ENCODE measurements around the gene NAMPT.

Gene NAMPT

DNA sequence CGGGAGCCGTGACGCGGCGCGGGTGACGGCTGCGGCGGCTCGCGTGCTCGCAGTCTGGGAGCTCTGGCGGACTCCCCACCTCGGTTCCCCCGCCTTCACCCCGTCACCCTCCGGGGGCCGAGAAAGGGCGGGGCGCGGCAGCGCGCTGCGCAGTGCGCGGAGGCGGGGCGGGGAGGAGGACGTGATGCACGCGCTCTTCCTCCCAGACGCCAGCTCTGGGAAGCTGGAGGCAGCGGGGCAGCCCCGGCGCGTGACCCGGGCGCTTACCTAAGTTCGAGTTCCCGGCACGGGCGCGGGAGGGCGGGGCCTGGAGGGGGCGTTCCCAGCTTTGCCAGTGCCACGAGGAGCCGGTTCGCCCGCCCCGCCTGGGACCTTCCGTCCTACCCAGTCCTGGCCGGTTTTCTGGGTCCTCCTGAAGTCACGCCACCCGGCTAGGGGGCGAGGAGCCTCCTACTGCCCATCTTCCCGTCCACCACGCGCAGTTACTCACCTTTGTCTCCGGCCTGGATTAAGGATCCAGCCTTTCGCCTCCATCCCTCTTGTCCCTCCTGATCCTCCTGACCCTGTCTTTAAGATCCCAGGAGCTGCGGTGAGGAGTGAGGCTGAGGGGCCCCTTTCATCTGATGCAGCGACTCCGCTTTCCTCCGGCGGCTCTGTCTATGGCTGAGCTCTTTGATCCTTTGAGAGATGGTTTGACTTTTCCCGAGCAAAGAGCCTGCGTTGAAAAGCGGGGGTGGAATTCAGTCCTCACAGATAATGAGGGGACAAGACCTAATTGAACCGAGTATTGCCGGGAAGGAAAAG lies 470 bp upstream of the NAMPT start:
- H3K4me3 ChIP-seq (ENCODE audit: low read length), result peak overlapping the region; percentile 99; the same call in 1 of the 2 replicates
- H3K9me3 ChIP-seq (ENCODE audit: control insufficient read depth, insufficient read depth, low read length), result no peaks in the 10 kb centered on the region
- peak; percentile 86 for DNase-seq (ENCODE audit: low read depth, low spot score)
- H3K36me3 ChIP-seq (ENCODE audit: control insufficient read depth, insufficient read depth, low read length), result no peaks in the 10 kb centered on the region
- no peaks in the 10 kb centered on the region for H3K27me3 ChIP-seq (ENCODE audit: control insufficient read depth, insufficient read depth, low read length)
- no CpG with 5 or more reads among the region's 70 CpGs for WGBS (ENCODE audit: insufficient coverage, insufficient read length)
- no peaks in the 10 kb centered on the region for H3K4me1 ChIP-seq (ENCODE audit: control insufficient read depth, insufficient read depth, low read length)
- peak overlapping the region; percentile 7 for H3K27ac ChIP-seq (ENCODE audit: low read length)

DNA sequence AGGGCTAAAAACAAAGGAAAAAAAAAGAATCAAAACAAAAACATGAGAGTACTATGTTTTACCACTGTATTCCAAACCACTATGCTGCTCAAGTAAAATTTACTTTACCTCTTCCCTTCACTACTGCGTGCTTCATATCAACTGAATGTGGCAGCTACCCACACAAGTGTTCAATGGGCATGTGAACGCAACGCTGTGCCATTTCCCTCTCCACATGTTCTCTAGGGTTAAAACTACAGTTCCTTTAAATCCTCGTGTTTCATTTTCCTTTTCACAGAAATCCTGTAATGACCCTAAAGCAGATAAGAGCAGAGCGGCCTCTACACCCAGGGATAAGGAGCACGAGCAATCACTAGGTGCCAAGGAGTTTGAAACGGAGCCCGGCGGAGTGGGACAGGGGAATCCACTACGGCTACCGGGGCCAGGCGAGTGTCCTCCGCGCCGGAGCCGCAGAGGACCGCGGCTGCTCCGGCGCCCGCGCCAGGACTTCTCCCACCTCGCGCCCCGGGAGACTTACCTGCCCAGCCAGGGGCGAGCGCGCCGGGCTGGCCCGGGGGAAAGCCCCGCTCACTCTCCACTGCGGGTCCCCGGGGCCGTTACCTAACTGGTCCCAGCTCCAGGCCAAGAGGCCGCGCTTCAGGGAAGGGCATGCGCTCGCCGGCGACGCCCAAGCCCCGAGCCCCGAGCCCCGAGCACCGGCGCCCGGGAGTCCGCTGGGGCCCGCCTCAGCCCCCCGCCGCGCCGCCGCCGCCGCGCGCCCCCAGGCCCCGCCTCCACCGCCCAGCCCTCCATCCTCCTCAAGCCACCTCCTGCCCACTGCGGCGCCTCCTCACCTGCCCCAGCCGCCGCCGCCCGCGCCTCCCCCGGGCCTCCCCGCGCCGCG lies 711 bp downstream of the NAMPT start:
- no peak for DNase-seq (ENCODE audit: low read depth, low spot score)
- no CpG with 5 or more reads among the region's 72 CpGs for WGBS (ENCODE audit: insufficient coverage, insufficient read length)
- H3K27ac ChIP-seq (ENCODE audit: low read length), result no peak overlapping the region
- H3K4me3 ChIP-seq (ENCODE audit: low read length), result peak overlapping the region; percentile 99
- no peaks in the 10 kb centered on the region for H3K9me3 ChIP-seq (ENCODE audit: control insufficient read depth, insufficient read depth, low read length)
- H3K4me1 ChIP-seq (ENCODE audit: control insufficient read depth, insufficient read depth, low read length), result no peaks in the 10 kb centered on the region
- H3K27me3 ChIP-seq (ENCODE audit: control insufficient read depth, insufficient read depth, low read length), result no peaks in the 10 kb centered on the region
- H3K36me3 ChIP-seq (ENCODE audit: control insufficient read depth, insufficient read depth, low read length), result no peaks in the 10 kb centered on the region

DNA sequence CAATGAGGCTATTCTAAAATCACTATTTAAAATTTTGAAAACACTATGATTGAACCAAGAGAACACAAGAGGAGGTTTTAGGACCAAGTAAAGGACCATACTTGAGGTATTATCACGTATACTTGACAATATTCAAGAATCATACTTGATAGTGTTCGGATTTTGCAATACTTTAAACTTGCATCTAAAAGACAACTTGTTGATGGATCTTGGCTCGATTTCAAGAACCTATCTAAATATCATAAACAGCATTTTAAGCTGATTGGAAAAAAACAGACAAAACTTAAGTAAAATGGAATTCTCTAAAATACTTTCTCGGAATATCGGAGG lies 1.3 kb downstream of the NAMPT start:
- no CpG with 5 or more reads among the region's 5 CpGs for WGBS (ENCODE audit: insufficient coverage, insufficient read length)
- Histone ChIP-seq H3K27me3 (ENCODE audit: control insufficient read depth, insufficient read depth, low read length) (no peaks in the 10 kb centered on the region), H3K9me3 (ENCODE audit: control insufficient read depth, insufficient read depth, low read length) (no peaks in the 10 kb centered on the region), H3K4me1 (ENCODE audit: control insufficient read depth, insufficient read depth, low read length) (no peaks in the 10 kb centered on the region), H3K4me3 (ENCODE audit: low read length) (peak overlapping the region; percentile 99; the same call in 1 of the 2 replicates), H3K27ac (ENCODE audit: low read length) (no peak overlapping the region), H3K36me3 (ENCODE audit: control insufficient read depth, insufficient read depth, low read length) (no peaks in the 10 kb centered on the region)
- DNase-seq (ENCODE audit: low read depth, low spot score), result no peak

DNA sequence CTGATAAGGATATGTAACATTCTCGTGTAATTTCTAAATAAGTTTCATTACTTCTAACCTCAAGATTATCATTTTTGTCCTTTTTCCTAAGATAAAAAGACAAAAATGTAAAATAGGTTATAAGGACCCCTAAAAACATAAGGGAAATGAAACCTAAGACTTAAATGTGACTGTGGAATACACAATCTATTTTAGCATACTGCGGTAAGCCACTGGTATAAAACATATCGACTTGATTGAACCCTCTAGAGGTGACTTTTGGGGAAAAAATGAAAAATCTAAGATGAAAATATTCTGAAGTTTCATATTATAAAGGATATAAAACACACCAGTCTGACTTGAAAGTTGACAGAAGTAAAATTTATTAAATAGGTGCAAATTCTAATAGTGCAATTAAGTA lies 1.9 kb downstream of the NAMPT start:
- DNase-seq (ENCODE audit: low read depth, low spot score), result no peak
- Histone ChIP-seq H3K27me3 (ENCODE audit: control insufficient read depth, insufficient read depth, low read length) (no peaks in the 10 kb centered on the region), H3K4me3 (ENCODE audit: low read length) (no peak overlapping the region), H3K27ac (ENCODE audit: low read length) (no peak overlapping the region), H3K36me3 (ENCODE audit: control insufficient read depth, insufficient read depth, low read length) (no peaks in the 10 kb centered on the region), H3K9me3 (ENCODE audit: control insufficient read depth, insufficient read depth, low read length) (no peaks in the 10 kb centered on the region), H3K4me1 (ENCODE audit: control insufficient read depth, insufficient read depth, low read length) (no peaks in the 10 kb centered on the region)
- WGBS (ENCODE audit: insufficient coverage, insufficient read length), result no CpG with 5 or more reads among the region's 3 CpGs

DNA sequence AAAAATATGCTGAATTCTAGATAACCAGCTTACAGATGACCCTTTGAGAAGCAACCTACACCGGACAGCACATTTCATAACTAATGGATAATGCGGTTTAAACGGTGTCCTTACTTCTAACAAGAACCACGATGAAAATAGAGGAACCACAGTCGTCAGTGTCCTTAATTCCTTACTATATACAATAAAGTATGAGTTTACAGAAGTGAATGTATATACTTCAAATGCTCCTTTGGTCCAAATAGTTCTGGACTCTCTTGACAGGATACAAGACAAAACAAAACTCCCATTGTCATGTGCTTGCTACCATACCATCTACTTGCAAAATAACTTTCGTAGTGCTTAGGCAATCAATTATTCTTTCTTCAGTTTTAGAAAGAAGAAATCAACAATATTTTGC lies 2.4 kb downstream of the NAMPT start:
- H3K4me3 ChIP-seq (ENCODE audit: low read length), result no peak overlapping the region
- no peaks in the 10 kb centered on the region for H3K27me3 ChIP-seq (ENCODE audit: control insufficient read depth, insufficient read depth, low read length)
- DNase-seq (ENCODE audit: low read depth, low spot score), result no peak
- no peak overlapping the region for H3K27ac ChIP-seq (ENCODE audit: low read length)
- H3K9me3 ChIP-seq (ENCODE audit: control insufficient read depth, insufficient read depth, low read length), result no peaks in the 10 kb centered on the region
- WGBS (ENCODE audit: insufficient coverage, insufficient read length), result no CpG with 5 or more reads among the region's 6 CpGs
- no peaks in the 10 kb centered on the region; the same call in 1 of the 2 replicates for H3K36me3 ChIP-seq (ENCODE audit: control insufficient read depth, insufficient read depth, low read length)
- no peaks in the 10 kb centered on the region for H3K4me1 ChIP-seq (ENCODE audit: control insufficient read depth, insufficient read depth, low read length)

DNA sequence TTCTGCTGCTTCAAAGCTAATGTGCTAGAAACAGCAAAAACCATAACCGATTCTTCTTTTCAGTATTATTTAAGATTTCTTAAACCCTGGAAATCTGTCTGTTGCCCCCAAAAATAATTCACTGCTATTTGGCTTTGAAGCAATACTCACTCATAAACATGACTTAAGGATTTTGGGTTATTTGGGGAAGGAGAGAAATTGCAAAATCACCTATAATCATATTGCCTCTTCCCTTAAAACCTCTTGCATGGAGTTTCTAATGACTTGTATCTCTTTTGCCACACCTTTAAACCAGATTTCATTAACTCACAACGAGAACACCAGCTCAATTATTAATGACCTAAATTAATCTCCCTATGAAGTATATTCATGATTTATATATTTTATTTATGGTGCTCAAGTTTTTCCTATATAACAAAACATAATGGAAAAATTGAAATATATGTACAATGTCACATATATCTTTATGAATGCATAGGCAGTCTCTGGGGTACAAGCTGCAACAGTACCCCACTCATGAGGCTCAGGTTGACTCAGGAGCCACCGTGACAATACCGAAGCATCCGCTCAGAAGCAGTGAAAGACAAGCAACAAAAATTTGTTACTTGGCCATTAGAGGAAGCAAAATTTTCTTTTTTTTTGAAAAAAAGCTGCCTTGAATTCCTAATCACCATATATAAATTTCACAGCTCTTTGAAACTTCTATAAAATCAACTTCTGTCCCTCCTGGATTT lies 3.0 kb downstream of the NAMPT start:
- no peaks in the 10 kb centered on the region for H3K9me3 ChIP-seq (ENCODE audit: control insufficient read depth, insufficient read depth, low read length)
- H3K4me1 ChIP-seq (ENCODE audit: control insufficient read depth, insufficient read depth, low read length), result no peaks in the 10 kb centered on the region
- no peaks in the 10 kb centered on the region for H3K27me3 ChIP-seq (ENCODE audit: control insufficient read depth, insufficient read depth, low read length)
- H3K4me3 ChIP-seq (ENCODE audit: low read length), result no peak overlapping the region
- no peak for DNase-seq (ENCODE audit: low read depth, low spot score)
- no peak overlapping the region for H3K27ac ChIP-seq (ENCODE audit: low read length)
- WGBS (ENCODE audit: insufficient coverage, insufficient read length), result no CpG with 5 or more reads among the region's 5 CpGs
- no peaks in the 10 kb centered on the region; the same call in 1 of the 2 replicates for H3K36me3 ChIP-seq (ENCODE audit: control insufficient read depth, insufficient read depth, low read length)

DNA sequence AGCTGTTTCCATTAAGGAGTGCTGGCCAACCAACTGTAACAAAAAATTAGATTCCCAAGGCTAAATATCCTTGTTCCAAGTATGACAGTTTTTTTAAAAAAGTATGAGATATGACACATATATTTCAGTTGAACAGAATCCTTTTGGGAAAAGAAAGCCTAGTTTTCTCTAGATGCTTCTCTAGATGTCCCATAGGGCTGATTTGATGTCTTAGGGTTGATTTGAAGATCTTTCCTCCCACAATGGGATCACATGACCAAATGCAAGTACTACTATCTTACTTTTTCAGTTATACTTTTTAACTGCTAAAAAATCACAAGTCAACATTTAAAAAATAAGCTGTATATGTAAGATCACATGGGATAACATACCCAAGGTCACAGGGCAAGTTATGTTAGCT lies 3.7 kb downstream of the NAMPT start:
- H3K27ac ChIP-seq (ENCODE audit: low read length), result no peak overlapping the region
- H3K9me3 ChIP-seq (ENCODE audit: control insufficient read depth, insufficient read depth, low read length), result no peaks in the 10 kb centered on the region
- H3K27me3 ChIP-seq (ENCODE audit: control insufficient read depth, insufficient read depth, low read length), result no peaks in the 10 kb centered on the region
- H3K4me1 ChIP-seq (ENCODE audit: control insufficient read depth, insufficient read depth, low read length), result no peaks in the 10 kb centered on the region
- H3K36me3 ChIP-seq (ENCODE audit: control insufficient read depth, insufficient read depth, low read length), result no peaks in the 10 kb centered on the region; the same call in 1 of the 2 replicates
- no peak for DNase-seq (ENCODE audit: low read depth, low spot score)
- H3K4me3 ChIP-seq (ENCODE audit: low read length), result no peak overlapping the region

DNA sequence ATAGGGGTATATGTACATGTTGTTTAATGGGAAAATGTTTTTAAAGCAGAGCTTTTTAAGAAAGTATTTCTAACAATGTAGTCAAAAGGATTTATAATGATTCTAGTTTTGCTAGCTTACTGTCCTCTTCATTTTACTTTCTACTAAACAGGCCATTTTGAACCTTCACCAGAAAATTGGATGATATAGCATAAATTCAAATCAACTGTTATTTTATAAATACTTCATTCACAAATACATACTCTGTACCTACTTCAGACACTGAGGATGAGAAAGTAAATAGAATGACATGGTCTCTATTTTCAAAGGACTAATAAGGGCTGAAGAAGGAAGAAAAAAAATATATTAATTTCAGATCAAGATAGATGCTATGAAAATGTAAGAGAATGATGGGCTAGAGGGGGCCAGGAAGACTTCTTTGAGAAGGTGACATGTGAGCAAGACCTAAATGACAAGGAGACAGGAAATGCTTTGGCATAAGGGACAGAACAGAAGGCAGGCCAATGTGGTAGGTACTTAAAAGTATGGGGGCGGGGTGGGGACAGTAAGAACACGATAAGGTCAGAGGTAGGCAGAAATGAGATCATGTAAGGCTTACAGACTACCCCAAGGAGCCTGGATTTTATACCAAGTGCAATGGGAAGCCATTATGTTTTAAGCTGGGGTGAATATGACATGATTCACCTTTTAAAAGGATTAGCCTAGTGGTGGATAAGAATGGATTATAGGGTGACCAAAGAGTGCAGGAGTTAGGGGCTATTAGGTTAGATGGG lies 5.2 kb downstream of the NAMPT start:
- H3K4me3 ChIP-seq (ENCODE audit: low read length), result no peak overlapping the region
- no peaks in the 10 kb centered on the region for H3K4me1 ChIP-seq (ENCODE audit: control insufficient read depth, insufficient read depth, low read length)
- H3K27ac ChIP-seq (ENCODE audit: low read length), result no peak overlapping the region
- H3K36me3 ChIP-seq (ENCODE audit: control insufficient read depth, insufficient read depth, low read length), result no peaks in the 10 kb centered on the region; the same call in 1 of the 2 replicates
- H3K9me3 ChIP-seq (ENCODE audit: control insufficient read depth, insufficient read depth, low read length), result no peaks in the 10 kb centered on the region
- no peak for DNase-seq (ENCODE audit: low read depth, low spot score)
- no peaks in the 10 kb centered on the region for H3K27me3 ChIP-seq (ENCODE audit: control insufficient read depth, insufficient read depth, low read length)
- no CpG with 5 or more reads among the region's 2 CpGs for WGBS (ENCODE audit: insufficient coverage, insufficient read length)

DNA sequence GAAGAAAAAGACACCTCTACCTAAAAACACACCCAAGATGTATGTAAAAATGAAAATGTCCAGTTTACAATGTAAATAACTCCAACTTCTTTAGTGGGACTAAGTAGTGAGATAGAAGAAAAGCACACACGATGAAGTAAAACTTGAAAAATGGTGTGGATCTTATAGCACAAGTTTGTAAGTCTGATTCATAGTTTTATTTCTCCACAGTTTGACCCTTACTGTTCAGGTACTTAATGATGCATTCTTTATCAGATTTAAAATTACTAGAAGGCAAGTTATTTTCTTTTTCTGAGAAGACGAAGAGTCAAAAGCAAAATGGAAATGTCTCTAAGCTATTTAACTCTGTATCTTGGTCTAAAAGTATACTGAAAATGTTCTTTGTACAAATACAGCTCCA lies 6.1 kb downstream of the NAMPT start:
- no peak for DNase-seq (ENCODE audit: low read depth, low spot score)
- H3K27me3 ChIP-seq (ENCODE audit: control insufficient read depth, insufficient read depth, low read length), result no peaks in the 10 kb centered on the region
- no peak overlapping the region for H3K27ac ChIP-seq (ENCODE audit: low read length)
- H3K9me3 ChIP-seq (ENCODE audit: control insufficient read depth, insufficient read depth, low read length), result no peaks in the 10 kb centered on the region
- H3K4me1 ChIP-seq (ENCODE audit: control insufficient read depth, insufficient read depth, low read length), result no peaks in the 10 kb centered on the region
- no CpG with 5 or more reads among the region's 2 CpGs for WGBS (ENCODE audit: insufficient coverage, insufficient read length)
- H3K4me3 ChIP-seq (ENCODE audit: low read length), result no peak overlapping the region
- no peaks in the 10 kb centered on the region; the same call in 1 of the 2 replicates for H3K36me3 ChIP-seq (ENCODE audit: control insufficient read depth, insufficient read depth, low read length)

DNA sequence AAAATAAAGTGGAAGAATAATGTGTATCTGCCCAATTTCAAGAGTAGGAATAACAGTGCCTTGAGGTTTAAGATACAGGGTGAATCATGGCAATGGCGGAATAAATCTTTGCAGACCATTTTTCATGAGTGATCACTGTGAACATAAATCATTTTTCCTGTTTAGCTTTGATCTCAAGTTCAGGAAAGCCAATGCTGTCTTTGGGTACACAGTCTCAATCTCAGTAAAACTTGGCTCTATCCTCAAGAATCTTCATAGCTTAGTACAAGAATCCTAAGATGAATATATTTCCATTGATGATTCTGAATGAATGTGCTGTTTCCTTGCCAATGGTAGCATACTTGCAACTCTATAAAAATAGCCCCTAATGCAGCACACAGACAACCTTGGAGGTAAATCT lies 6.8 kb downstream of the NAMPT start:
- Histone ChIP-seq H3K27me3 (ENCODE audit: control insufficient read depth, insufficient read depth, low read length) (no peaks in the 10 kb centered on the region), H3K4me1 (ENCODE audit: control insufficient read depth, insufficient read depth, low read length) (no peaks in the 10 kb centered on the region), H3K36me3 (ENCODE audit: control insufficient read depth, insufficient read depth, low read length) (no peaks in the 10 kb centered on the region; the same call in 1 of the 2 replicates), H3K4me3 (ENCODE audit: low read length) (no peak overlapping the region), H3K9me3 (ENCODE audit: control insufficient read depth, insufficient read depth, low read length) (no peaks in the 10 kb centered on the region), H3K27ac (ENCODE audit: low read length) (no peak overlapping the region)
- DNase-seq (ENCODE audit: low read depth, low spot score), result no peak
- WGBS (ENCODE audit: insufficient coverage, insufficient read length), result no CpG with 5 or more reads among the region's 1 CpG
